ENCODE results near the gene GLO1.

GLO1 gene

DNA sequence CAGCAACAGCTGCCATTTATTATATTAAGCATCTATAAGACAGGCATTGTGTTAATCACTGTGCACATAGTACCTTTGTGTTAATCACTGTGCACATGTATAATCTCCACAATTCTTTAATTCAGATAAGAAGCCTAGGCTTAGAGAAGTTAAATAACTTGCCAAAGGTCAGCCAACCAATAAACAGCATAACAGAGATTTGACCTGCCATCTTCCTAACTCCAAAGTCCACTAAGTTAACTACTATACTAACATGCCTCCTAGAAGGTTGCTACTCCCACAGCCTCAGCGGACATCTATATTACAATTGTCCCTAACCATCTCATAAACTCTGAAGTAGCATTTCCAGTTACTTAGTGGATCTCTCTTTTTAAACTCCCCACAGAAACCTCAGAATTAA lies 66.9 kb downstream of the GLO1 start:
- no peak for TF ChIP-seq GATA3 (IDR thresholded peaks at IDR 0.05; ENCODE audit: low read depth, low read length)
- no peak for TF ChIP-seq GATA2 (IDR thresholded peaks at IDR 0.05; ENCODE audit: low read depth, low read length)

DNA sequence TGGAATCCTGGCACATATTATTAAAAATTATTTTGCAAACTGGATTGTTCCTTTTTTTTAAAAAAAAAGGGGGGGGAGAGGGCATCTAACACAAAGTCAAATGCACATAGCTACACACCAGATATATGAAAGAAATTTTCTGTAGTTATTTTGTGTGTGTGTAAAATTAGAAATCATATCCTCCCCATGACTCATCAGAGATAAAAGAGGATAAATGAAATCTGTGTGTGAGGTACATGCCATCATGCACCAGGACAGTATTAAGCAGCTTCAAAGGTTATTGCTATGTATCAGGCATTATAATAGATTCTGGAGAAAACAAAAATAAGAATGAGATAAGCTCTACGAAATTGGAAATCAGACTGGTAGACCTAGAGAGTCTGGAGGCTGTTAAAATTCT lies 68.4 kb downstream of the GLO1 start:
- TF ChIP-seq GATA2 (IDR thresholded peaks at IDR 0.05; ENCODE audit: low read depth, low read length) (no peak), GATA3 (IDR thresholded peaks at IDR 0.05; ENCODE audit: low read depth, low read length) (no peak)

DNA sequence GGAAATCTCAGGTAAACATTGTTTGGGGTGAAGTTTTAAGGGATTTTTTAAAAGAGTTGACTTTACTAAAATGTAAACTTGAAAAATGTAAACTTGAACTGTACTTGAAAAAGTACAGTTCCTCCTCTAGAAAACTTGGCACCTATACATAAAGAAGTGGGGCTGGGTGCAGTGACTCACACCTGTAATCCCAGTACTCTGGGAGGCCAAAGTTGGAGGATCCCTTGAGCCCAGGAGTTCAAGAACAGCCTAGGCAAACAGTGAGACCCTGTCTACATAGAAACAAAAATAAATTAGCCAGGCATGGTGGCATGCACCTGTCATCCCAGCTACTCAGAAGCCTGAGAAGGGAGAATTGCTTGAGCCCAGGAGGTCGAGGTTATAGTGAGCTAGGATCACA lies 70.5 kb downstream of the GLO1 start:
- no peak for TF ChIP-seq GATA2 (IDR thresholded peaks at IDR 0.05; ENCODE audit: low read depth, low read length)

DNA sequence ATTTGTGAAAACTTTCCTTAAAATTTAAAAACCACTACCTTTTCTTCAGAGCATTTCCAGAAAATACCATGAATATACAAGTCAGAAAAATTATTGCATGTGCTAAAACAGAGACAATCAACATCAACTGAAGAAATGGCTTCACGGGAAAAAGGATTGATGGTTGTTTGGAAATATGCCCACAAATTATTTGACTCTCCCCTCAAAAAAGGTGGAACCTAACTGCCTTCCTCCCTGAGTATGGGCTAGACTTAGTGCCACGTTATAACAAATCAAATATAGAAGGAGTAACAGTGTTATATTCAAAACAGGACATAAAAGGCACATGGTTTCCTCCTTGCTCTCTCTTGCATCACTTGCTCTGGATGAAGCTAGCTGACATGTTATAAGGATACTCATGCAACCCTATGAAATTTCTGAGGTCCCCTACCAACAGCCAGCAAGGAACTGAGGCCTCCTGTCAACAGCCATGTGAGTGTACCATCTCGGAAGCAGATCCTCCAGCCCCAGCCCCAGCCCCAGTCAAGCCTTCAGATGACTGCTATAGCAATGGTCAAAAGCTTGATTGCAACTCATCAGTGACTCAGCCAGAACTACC lies 71.7 kb downstream of the GLO1 start:
- TF ChIP-seq GATA2 (IDR thresholded peaks at IDR 0.05; ENCODE audit: low read depth, low read length) (no peak), GATA3 (IDR thresholded peaks at IDR 0.05; ENCODE audit: low read depth, low read length) (no peak)

Measured in SH-SY5Y (cell line).